DMS153 treated with DMSO at 0.1 percent for 48 hours (cell line): ENCODE data around the gene PALLD.

Experiments used
- DNase-seq: peaks from one replicate; lab custom pipeline; 2025; ENCODE audit not compliant: unreplicated experiment; lab: John Stamatoyannopoulos, UW

PALLD gene

GRCh38 chr4:168618577-168619265 lies 121.9 kb downstream of the PALLD start:
- no peak for DNase-seq

GRCh38 chr4:168619266-168619631 lies 122.4 kb downstream of the PALLD start:
- DNase-seq: no peak

- DNase-seq: no peak
Observed at GRCh38 chr4:168621806-168622589, 125.1 kb downstream of the PALLD start.

- DNase-seq: no peak
Observed at GRCh38 chr4:168622600-168622999, 125.7 kb downstream of the PALLD start.

GRCh38 chr4:168623011-168623410 lies 126.2 kb downstream of the PALLD start:
- no peak for DNase-seq

GRCh38 chr4:168623484-168623883 lies 126.6 kb downstream of the PALLD start:
- no peak for DNase-seq

- no peak for DNase-seq
Observed at GRCh38 chr4:168628251-168628650, 131.4 kb downstream of the PALLD start.

- no peak for DNase-seq
Observed at GRCh38 chr4:168629566-168629965, 132.7 kb downstream of the PALLD start.

GRCh38 chr4:168630445-168631187 lies 133.8 kb downstream of the PALLD start:
- DNase-seq: no peak

- peak; percentile 18 for DNase-seq
Observed at GRCh38 chr4:168631241-168632162, 134.7 kb downstream of the PALLD start.

- DNase-seq: no peak
Observed at GRCh38 chr4:168632301-168632725, 135.5 kb downstream of the PALLD start.

- no peak for DNase-seq
Observed at GRCh38 chr4:168633064-168633463, 136.2 kb downstream of the PALLD start.

GRCh38 chr4:168633496-168633895 lies 136.6 kb downstream of the PALLD start:
- DNase-seq: no peak

- DNase-seq: no peak
Observed at GRCh38 chr4:168634276-168634802, 137.5 kb downstream of the PALLD start.

- DNase-seq: no peak
Observed at GRCh38 chr4:168636040-168636439, 139.2 kb downstream of the PALLD start.

GRCh38 chr4:168636506-168637196 lies 139.8 kb downstream of the PALLD start:
- no peak for DNase-seq

GRCh38 chr4:168637872-168638756 lies 141.3 kb downstream of the PALLD start:
- DNase-seq: no peak

GRCh38 chr4:168639914-168640313 lies 143.1 kb downstream of the PALLD start:
- no peak for DNase-seq

- DNase-seq: no peak
Observed at GRCh38 chr4:168641811-168642140, 144.9 kb downstream of the PALLD start.
